Muscle layer of duodenum (tissue), 2 donors: ENCODE results near the gene ANKS6.

Experiments used
- H3K27ac ChIP-seq: one replicate; pipeline ENCODE4 v1.7.0; 2013; ENCODE audit warnings: mild to moderate bottlenecking, low read length
- H3K27me3 ChIP-seq: one replicate; pipeline ENCODE4 v1.7.0; 2013; ENCODE audit warnings: low read depth, mild to moderate bottlenecking, control low read depth, low read length
- H3K36me3 ChIP-seq, 2 donors: one replicate each; pipeline ENCODE4 v1.7.0; 2013; ENCODE audit warnings: low read length in 2 of 2, control low read depth in 1 of 2, mild to moderate bottlenecking in 1 of 2; ENCODE audit not compliant: insufficient read depth in 2 of 2, control insufficient read depth in 1 of 2
- H3K4me1 ChIP-seq, 2 donors: one replicate each; pipeline ENCODE4 v1.7.0; 2013; ENCODE audit warnings: low read length in 2 of 2, mild to moderate bottlenecking in 2 of 2, control low read depth in 1 of 2, moderate library complexity in 1 of 2; ENCODE audit not compliant: insufficient read depth in 2 of 2, control insufficient read depth in 1 of 2
- H3K4me3 ChIP-seq, 2 donors: one replicate each; pipeline ENCODE4 v1.7.0; 2013; ENCODE audit warnings: low read length in 2 of 2, low read depth in 1 of 2, mild to moderate bottlenecking in 1 of 2
- H3K9me3 ChIP-seq, 2 donors: one replicate each; pipeline ENCODE4 v1.7.0; 2013; ENCODE audit warnings: low read length in 2 of 2, control low read depth in 1 of 2, mild to moderate bottlenecking in 1 of 2; ENCODE audit not compliant: control insufficient read depth in 1 of 2
- donor health status: healthy.

The ANKS6 gene

GRCh38 chr9:98778251-98778650, 18.1 kb downstream of the ANKS6 start:
- Histone ChIP-seq H3K27ac (no peak overlapping the region), H3K27me3 (no peaks in the 10 kb centered on the region), H3K4me1 (no peaks in the 10 kb centered on the region), H3K4me3 (no peak overlapping the region), H3K9me3 (no peaks in the 10 kb centered on the region), H3K36me3 (peaks cover 2 to 32% of the 10 kb centered on the region in 2 donors)

DNA sequence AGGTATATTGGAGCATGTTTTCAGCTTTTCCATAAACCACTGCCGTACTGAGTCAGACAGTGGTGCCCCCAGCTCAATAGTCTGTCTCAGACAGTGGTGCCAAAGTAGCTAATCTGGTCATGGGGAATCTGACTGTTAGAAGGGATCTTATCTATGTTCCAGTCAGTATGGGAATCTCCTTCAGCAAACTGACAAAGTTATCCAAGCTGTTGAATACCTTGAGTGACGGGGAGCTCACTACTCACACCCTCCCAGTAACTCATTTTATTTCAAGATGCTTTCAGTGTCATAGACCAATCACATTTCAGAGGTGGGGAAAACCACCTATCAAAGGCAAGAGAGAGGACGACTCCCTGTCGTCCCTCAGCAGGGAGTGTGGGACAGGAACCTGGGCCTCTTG, 18.7 kb downstream of the ANKS6 start:
- Histone ChIP-seq H3K9me3 (no peaks in the 10 kb centered on the region), H3K27ac (no peak overlapping the region), H3K4me1 (no peaks in the 10 kb centered on the region), H3K27me3 (no peaks in the 10 kb centered on the region), H3K36me3 (peaks cover 8 to 39% of the 10 kb centered on the region in 2 donors), H3K4me3 (no peak overlapping the region)

DNA sequence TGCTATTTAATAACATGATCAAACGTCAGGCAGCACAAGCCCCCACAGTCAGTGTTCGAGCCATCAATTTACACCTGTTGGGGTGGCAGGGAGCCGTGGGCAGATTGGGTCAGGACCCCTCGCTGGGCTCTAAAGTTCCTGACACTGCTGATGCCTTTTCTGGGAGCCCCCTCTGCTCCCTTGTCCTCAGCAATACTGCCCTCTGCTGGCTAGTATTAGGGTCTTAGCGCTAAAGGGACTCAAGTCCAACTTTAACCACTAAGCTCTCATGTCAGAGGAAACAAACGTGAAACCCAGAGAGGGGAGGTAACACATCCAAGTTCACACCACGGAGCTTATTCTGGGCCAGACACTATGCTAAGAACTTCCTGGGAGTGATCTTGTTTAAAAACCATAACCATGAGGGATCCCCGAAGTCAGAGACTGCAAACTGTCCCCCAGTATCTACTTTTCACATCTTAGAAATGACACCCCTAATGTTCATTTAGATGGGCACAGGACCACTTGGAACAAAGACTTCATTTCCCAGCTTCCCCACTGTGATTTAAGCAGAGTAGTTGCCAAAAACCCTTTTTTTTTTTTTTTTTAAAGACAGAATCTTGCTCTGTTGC, 20.4 kb downstream of the ANKS6 start:
- Histone ChIP-seq H3K36me3 (peaks cover 18 to 42% of the 10 kb centered on the region in 2 donors), H3K27ac (no peak overlapping the region), H3K4me3 (no peak overlapping the region), H3K4me1 (no peaks in the 10 kb centered on the region), H3K9me3 (no peaks in the 10 kb centered on the region), H3K27me3 (no peaks in the 10 kb centered on the region)

DNA sequence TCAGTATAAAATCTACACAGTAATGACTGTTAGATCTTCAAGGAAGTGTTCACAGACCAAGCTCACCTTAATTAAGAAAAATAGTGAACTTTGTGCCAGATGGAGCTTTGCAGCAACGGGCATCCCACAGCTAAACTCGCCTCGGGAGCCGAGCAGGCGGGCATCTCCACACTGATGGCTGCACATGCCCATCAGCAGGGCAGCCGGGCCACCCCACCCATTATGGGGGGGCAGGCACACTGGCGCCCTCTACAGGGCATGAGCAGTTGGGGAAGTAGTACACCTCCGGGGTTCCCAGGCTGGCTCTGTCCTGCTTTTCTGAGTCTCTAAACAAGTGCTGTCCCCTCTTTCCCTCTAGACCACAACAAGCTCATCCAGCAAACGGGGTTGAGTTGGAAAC, 21.6 kb downstream of the ANKS6 start:
- Histone ChIP-seq H3K9me3 (no peaks in the 10 kb centered on the region), H3K27me3 (no peaks in the 10 kb centered on the region), H3K4me1 (no peaks in the 10 kb centered on the region), H3K36me3 (peaks cover 25 to 46% of the 10 kb centered on the region in 2 donors), H3K27ac (no peak overlapping the region), H3K4me3 (no peak overlapping the region)

DNA sequence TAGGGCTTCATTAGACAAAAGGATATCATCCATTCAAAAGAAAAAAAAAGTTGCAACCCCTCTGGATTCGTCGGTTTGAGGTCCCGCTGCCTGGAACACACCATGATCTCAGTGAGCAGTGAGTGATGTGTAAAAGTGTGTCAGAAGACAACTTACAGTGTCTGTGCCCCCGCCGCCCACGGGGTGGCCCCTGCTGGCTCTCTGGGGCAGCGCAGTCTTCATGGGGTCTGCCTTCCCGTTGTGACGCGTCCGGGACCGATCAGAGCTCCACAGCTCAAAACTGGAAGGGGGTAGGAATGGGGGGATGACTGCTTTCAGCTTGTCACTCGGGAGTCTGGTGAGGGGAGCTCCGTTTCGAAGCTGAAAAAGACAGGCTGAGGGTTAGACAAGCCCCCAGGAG, 22.6 kb downstream of the ANKS6 start:
- Histone ChIP-seq H3K36me3 (peaks cover 25 to 54% of the 10 kb centered on the region in 2 donors), H3K27me3 (no peaks in the 10 kb centered on the region), H3K4me1 (no peaks in the 10 kb centered on the region), H3K27ac (no peak overlapping the region), H3K9me3 (no peaks in the 10 kb centered on the region), H3K4me3 (no peak overlapping the region)

DNA sequence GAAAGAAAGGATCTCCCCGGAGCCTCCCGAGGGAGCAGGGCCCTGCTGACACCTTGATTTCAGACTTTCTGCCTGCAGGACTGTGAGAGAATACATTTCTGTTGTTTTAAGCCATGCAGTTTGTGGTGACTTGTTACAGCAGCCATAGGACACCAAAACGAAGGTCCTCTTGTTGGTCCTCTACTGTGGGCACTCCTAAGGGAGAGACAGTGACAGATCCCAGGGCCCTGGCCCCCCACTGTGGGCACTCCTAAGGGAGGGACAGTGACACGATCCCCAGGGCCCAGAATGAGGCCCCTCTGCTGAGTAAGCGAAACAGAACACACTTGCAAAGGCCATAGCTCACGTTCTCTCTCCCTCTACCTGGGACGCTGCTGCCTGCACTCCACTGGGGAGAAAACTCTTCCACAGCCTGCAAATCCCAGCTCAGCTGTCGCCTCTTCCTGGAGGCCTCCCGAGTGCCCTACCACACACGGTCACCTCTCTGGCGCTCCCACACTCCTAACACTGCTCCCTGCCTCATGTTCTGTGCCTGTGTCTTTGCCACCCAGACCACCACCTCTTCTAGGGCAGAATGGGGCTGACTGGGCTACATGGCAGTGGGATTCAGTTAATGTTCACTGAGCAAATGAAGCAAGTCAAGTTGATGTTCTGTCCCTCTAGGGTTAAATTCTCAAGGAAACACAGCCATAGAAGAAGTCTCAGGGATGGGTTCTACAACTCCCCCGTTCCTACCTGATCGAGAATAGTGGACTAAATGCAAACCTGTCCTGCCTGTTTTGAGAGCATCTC, 23.8 kb downstream of the ANKS6 start:
- Histone ChIP-seq H3K27ac (no peak overlapping the region), H3K4me1 (no peaks in the 10 kb centered on the region), H3K9me3 (no peaks in the 10 kb centered on the region), H3K27me3 (no peaks in the 10 kb centered on the region), H3K4me3 (no peak overlapping the region), H3K36me3 (peaks cover 34 to 63% of the 10 kb centered on the region in 2 donors)

- Histone ChIP-seq H3K36me3 (peaks cover 42 to 71% of the 10 kb centered on the region in 2 donors), H3K4me1 (no peaks in the 10 kb centered on the region), H3K4me3 (no peak overlapping the region), H3K27me3 (no peaks in the 10 kb centered on the region), H3K27ac (no peak overlapping the region), H3K9me3 (no peaks in the 10 kb centered on the region)
Observed at GRCh38 chr9:98771209-98771874, 25.0 kb downstream of the ANKS6 start.

- Histone ChIP-seq H3K9me3 (no peaks in the 10 kb centered on the region), H3K36me3 (peaks cover 45 to 73% of the 10 kb centered on the region in 2 donors), H3K4me3 (no peak overlapping the region), H3K27me3 (no peaks in the 10 kb centered on the region), H3K4me1 (no peaks in the 10 kb centered on the region), H3K27ac (no peak overlapping the region)
Observed at GRCh38 chr9:98770717-98771116, 25.6 kb downstream of the ANKS6 start.

- H3K27me3 ChIP-seq = no peaks in the 10 kb centered on the region
- peaks cover 44 to 90% of the 10 kb centered on the region in 2 donors for H3K36me3 ChIP-seq
- H3K4me1 ChIP-seq = no peaks in the 10 kb centered on the region
- H3K4me3 ChIP-seq = no peak overlapping the region
- peaks cover 0 to 7% of the 10 kb centered on the region in 2 donors for H3K9me3 ChIP-seq
- no peak overlapping the region for H3K27ac ChIP-seq
Observed at GRCh38 chr9:98768344-98768743, 28.0 kb downstream of the ANKS6 start.

- peaks cover 0 to 7% of the 10 kb centered on the region in 2 donors for H3K9me3 ChIP-seq
- no peak overlapping the region for H3K4me3 ChIP-seq
- no peak overlapping the region for H3K27ac ChIP-seq
- H3K27me3 ChIP-seq = no peaks in the 10 kb centered on the region
- H3K4me1 ChIP-seq = no peaks in the 10 kb centered on the region
- H3K36me3 ChIP-seq = peaks cover 40 to 86% of the 10 kb centered on the region in 2 donors
Observed at GRCh38 chr9:98767915-98768314, 28.4 kb downstream of the ANKS6 start.

- peaks cover 33 to 79% of the 10 kb centered on the region in 2 donors for H3K36me3 ChIP-seq
- H3K9me3 ChIP-seq = peaks cover 0 to 7% of the 10 kb centered on the region in 2 donors
- no peaks in the 10 kb centered on the region for H3K27me3 ChIP-seq
- no peak overlapping the region for H3K4me3 ChIP-seq
- no peaks in the 10 kb centered on the region for H3K4me1 ChIP-seq
- H3K27ac ChIP-seq = no peak overlapping the region
Observed at GRCh38 chr9:98767196-98767595, 29.2 kb downstream of the ANKS6 start.
